IPS-15b (cell line): Measurements from ENCODE around the gene AOPEP.

Source experiments
- H3K27me3 ChIP-seq: one replicate; pipeline ENCODE4 v1.6.1; 2013; ENCODE audit warnings: low read length; ENCODE audit not compliant: control insufficient read depth, insufficient read depth
- H3K36me3 ChIP-seq: one replicate; pipeline ENCODE4 v1.6.1; 2013; ENCODE audit warnings: low read length; ENCODE audit not compliant: control insufficient read depth, insufficient read depth
- H3K4me1 ChIP-seq: one replicate; pipeline ENCODE4 v1.6.1; 2013; ENCODE audit warnings: mild to moderate bottlenecking, low read length; ENCODE audit not compliant: control insufficient read depth, insufficient read depth
- H3K4me3 ChIP-seq: one replicate; pipeline ENCODE4 v1.5.1; 2013; ENCODE audit warnings: low read depth, low read length
- H3K9ac ChIP-seq: one replicate; pipeline ENCODE4 v1.6.1; 2013; ENCODE audit warnings: low read depth, mild to moderate bottlenecking, low read length
- H3K9me3 ChIP-seq: one replicate; pipeline ENCODE4 v1.6.1; 2013; ENCODE audit warnings: mild to moderate bottlenecking, low read length; ENCODE audit not compliant: control insufficient read depth, insufficient read depth

AOPEP gene

DNA sequence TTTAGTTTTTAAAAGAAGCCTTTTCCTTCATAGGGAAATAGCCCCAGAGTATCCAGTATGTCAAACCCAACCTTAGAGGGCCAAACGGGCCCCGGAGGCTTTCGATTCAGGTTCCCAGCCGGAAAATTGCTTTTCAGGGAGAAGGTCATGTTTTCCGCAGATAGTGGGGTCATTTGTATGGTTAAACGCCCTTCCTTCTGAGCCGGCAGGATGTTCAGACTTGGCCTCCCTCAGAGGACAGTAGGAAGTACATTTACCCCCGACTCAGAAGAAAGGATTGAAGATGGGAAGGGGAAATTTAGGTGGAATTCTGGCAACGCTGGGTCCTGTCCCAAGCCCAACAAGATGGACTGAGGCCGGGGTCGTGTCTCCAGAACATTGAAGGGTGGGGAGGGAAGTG is 195.2 kb downstream of the AOPEP start:
- no peaks in the 10 kb centered on the region for H3K9me3 ChIP-seq
- H3K27me3 ChIP-seq, result no peaks in the 10 kb centered on the region
- no peak overlapping the region for H3K4me3 ChIP-seq
- no peaks in the 10 kb centered on the region for H3K36me3 ChIP-seq
- peaks cover 5% of the 10 kb centered on the region for H3K4me1 ChIP-seq
- no peak overlapping the region for H3K9ac ChIP-seq

DNA sequence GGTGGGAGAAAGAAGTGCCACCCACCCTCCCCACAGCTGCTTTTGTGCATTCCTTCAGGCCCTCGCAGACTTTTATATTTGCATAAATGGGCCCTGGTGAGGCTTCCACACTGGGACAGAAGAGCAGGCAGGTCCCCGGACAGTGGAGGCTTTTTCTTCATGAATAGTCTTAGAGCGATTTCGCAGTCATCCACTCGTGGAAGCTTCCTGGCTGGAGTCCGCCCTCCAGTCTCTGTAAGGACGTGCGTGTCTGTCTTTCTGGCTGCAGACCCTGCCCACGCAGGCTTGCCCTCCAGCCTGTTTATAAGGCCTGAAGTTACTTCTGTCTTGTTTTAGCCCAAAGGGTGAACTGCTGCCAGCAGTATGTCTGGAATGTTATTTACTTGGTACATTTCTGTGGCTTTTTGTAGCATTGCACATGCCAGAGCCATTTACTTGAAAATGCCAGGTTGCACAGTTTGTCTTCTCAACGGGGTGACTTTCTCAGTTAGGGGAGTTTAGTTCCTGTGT is 195.7 kb downstream of the AOPEP start:
- H3K4me3 ChIP-seq, result no peak overlapping the region
- H3K9me3 ChIP-seq, result no peaks in the 10 kb centered on the region
- no peaks in the 10 kb centered on the region for H3K27me3 ChIP-seq
- H3K9ac ChIP-seq, result no peak overlapping the region
- no peaks in the 10 kb centered on the region for H3K36me3 ChIP-seq
- H3K4me1 ChIP-seq, result peaks cover 1% of the 10 kb centered on the region

DNA sequence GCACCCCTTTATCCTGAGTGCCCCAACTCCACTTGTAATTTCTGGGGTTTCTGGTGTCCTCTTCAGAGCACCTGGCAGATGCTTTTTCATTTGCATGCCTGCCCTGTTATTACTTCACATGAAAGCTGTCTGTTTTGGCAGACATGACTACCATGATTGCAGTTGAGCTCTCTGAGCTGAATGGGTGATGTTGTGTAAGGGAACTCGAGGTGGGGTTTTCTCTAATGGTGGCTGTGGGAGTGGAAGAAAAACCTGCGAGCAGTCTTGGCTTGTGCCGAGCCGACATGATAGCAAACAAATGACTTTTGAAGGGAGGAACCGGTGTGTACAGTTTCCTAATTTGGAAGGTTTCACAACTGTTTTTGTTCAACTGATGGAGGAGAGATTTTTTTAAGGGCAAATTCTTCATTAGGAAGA is 196.2 kb downstream of the AOPEP start:
- no peaks in the 10 kb centered on the region for H3K4me1 ChIP-seq
- H3K4me3 ChIP-seq, result no peak overlapping the region
- H3K27me3 ChIP-seq, result no peaks in the 10 kb centered on the region
- H3K36me3 ChIP-seq, result no peaks in the 10 kb centered on the region
- H3K9me3 ChIP-seq, result no peaks in the 10 kb centered on the region
- no peak overlapping the region for H3K9ac ChIP-seq

DNA sequence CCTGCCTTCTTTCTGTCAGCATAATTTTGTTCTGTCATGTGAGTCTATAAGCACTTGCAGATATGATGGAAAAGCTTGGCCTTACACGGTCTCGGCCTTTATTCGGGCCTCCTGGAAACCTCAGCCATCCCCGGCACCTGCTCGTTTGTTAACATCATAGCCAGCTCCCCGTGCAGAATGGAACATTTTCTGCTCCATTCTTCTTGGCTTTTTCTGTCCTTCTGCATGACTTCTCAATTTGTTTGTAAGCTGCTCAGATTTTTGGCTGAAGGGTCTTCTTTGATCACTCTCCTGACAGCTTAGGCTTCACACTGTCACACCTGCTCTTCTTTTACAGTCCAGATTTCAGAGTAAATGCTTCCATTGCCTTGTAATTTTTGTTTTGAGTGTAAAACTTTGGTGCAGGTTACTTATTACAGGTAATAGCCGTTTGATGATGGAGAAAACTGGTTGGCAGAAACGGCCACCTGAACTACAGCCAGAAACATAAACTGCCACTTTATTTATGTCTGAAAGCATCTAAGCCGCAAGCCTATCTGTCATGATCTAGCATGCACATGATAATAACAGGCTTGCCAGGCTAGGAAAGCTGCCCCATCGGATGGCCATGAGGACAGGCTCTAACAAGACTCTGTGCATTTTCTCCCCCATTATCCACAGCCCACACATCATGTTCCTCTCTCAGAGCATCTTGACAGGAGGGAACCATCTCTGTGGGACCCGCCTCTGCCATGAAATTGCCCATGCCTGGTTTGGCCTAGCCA is 197.0 kb downstream of the AOPEP start:
- Histone ChIP-seq H3K36me3 (no peaks in the 10 kb centered on the region), H3K4me3 (no peak overlapping the region), H3K9ac (no peak overlapping the region), H3K4me1 (no peaks in the 10 kb centered on the region), H3K9me3 (no peaks in the 10 kb centered on the region), H3K27me3 (no peaks in the 10 kb centered on the region)

- H3K27me3 ChIP-seq, result no peaks in the 10 kb centered on the region
- no peak overlapping the region for H3K9ac ChIP-seq
- no peak overlapping the region for H3K4me3 ChIP-seq
- H3K9me3 ChIP-seq, result no peaks in the 10 kb centered on the region
- H3K36me3 ChIP-seq, result no peaks in the 10 kb centered on the region
- no peaks in the 10 kb centered on the region for H3K4me1 ChIP-seq
These were observed 199.4 kb downstream of the AOPEP start for GRCh38 chr9:94925751-94926430.

DNA sequence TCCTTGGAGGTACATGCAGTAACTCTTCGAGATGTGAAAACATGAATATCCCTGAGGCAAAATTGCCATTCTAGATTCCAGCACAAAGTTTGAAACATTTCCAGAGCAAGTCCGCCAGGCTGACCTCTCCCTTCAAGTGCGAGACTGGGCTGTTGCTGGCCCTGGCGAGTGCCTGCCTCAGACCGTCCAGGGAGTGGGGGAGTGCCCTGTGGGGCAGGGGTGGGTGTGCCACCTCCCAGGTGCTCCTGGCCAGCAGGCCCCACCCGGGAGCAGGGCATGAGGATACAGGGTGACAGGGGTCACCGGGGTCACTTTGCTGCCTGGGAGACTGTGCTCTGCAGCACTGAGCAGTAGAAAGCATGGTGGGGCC is 199.9 kb downstream of the AOPEP start:
- no peak overlapping the region for H3K4me3 ChIP-seq
- no peak overlapping the region for H3K9ac ChIP-seq
- H3K36me3 ChIP-seq, result no peaks in the 10 kb centered on the region
- H3K9me3 ChIP-seq, result no peaks in the 10 kb centered on the region
- H3K4me1 ChIP-seq, result no peaks in the 10 kb centered on the region
- H3K27me3 ChIP-seq, result no peaks in the 10 kb centered on the region

GRCh38 chr9:94927048-94927761 is 200.7 kb downstream of the AOPEP start:
- Histone ChIP-seq H3K27me3 (no peaks in the 10 kb centered on the region), H3K36me3 (no peaks in the 10 kb centered on the region), H3K4me1 (no peaks in the 10 kb centered on the region), H3K9me3 (no peaks in the 10 kb centered on the region), H3K4me3 (no peak overlapping the region), H3K9ac (no peak overlapping the region)

GRCh38 chr9:94927762-94928670 is 201.5 kb downstream of the AOPEP start:
- H3K27me3 ChIP-seq, result no peaks in the 10 kb centered on the region
- H3K36me3 ChIP-seq, result no peaks in the 10 kb centered on the region
- H3K9ac ChIP-seq, result no peak overlapping the region
- no peaks in the 10 kb centered on the region for H3K4me1 ChIP-seq
- H3K4me3 ChIP-seq, result no peak overlapping the region
- H3K9me3 ChIP-seq, result no peaks in the 10 kb centered on the region

GRCh38 chr9:94928691-94929368 is 202.3 kb downstream of the AOPEP start:
- H3K9ac ChIP-seq, result no peak overlapping the region
- H3K4me3 ChIP-seq, result no peak overlapping the region
- H3K36me3 ChIP-seq, result no peaks in the 10 kb centered on the region
- no peaks in the 10 kb centered on the region for H3K4me1 ChIP-seq
- H3K27me3 ChIP-seq, result no peaks in the 10 kb centered on the region
- no peaks in the 10 kb centered on the region for H3K9me3 ChIP-seq

DNA sequence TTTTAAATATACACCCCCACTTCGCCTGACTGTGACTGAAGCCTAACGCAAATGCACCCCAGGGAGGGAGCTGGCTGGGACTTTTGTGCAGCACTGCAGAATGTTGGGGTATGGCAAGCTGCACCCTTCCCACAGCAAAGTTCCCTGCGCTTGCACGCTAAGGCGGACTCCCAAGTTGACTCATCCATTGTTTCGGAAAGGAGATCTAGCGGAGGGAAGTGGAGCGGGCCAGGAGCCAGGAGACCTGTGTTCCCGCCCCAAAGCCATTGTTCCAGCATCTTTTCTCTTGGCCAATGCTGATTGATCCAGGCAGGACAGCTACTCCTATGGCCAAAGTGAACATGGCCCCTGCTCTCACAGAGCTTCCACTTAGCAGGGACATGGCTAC is 202.9 kb downstream of the AOPEP start:
- Histone ChIP-seq H3K9ac (no peak overlapping the region), H3K9me3 (no peaks in the 10 kb centered on the region), H3K4me1 (no peaks in the 10 kb centered on the region), H3K4me3 (no peak overlapping the region), H3K36me3 (no peaks in the 10 kb centered on the region), H3K27me3 (no peaks in the 10 kb centered on the region)
